NCI-H2227 treated with DMSO at 0.1 percent for 48 hours (cell line): ENCODE data around the gene GIPR.
A peak's percentile ranks its signal among the peaks of the same experiment; 100 is the strongest.
"Not testable (repeated sequence)": the region's sequence is repeated elsewhere in the genome, so short reads cannot be mapped to it uniquely, and the experiment has no call there.

Source experiments
- DNase-seq: peaks from one replicate; lab custom pipeline; 2025; lab: John Stamatoyannopoulos, UW

The GIPR gene

GRCh38 chr19:45692187-45693105, 24.4 kb downstream of the GIPR start, which contains the start of gene QPCTL:
QPCTL (plus strand) TSS chr19:45692666; CDS start chr19:45692704, 38 bp downstream.
- DNase-seq: peak; percentile 96

GRCh38 chr19:45693106-45693788, 25.2 kb downstream of the GIPR start:
- DNase-seq: peak; percentile 8

GRCh38 chr19:45701676-45702075, 33.7 kb downstream of the GIPR start:
- no peak for DNase-seq

GRCh38 chr19:45705115-45705514, 37.1 kb downstream of the GIPR start:
- no peak for DNase-seq

- no peak for DNase-seq
Observed at GRCh38 chr19:45705710-45706415, 37.8 kb downstream of the GIPR start.

GRCh38 chr19:45710356-45711130, 42.5 kb downstream of the GIPR start:
- DNase-seq: no peak

GRCh38 chr19:45711851-45712698, 44.1 kb downstream of the GIPR start:
- no peak for DNase-seq

GRCh38 chr19:45712699-45713067, 44.7 kb downstream of the GIPR start:
- no peak for DNase-seq

GRCh38 chr19:45713141-45713540, 45.1 kb downstream of the GIPR start:
- DNase-seq: no peak

GRCh38 chr19:45715139-45715538, 47.1 kb downstream of the GIPR start:
- no peak for DNase-seq

- DNase-seq: peak; percentile 15
Observed at GRCh38 chr19:45716359-45717130, 48.5 kb downstream of the GIPR start.

- DNase-seq: peak; percentile 94
Observed at GRCh38 chr19:45717131-45717982, 49.3 kb downstream of the GIPR start.

GRCh38 chr19:45717983-45718650, 50.1 kb downstream of the GIPR start:
- DNase-seq: no peak

GRCh38 chr19:45720065-45720464, 52.0 kb downstream of the GIPR start:
- DNase-seq: not testable (repeated sequence)

- DNase-seq: not testable (repeated sequence)
Observed at GRCh38 chr19:45728683-45729082, 60.7 kb downstream of the GIPR start.

- DNase-seq: no peak
Observed at GRCh38 chr19:45729800-45730290, 61.8 kb downstream of the GIPR start.

GRCh38 chr19:45730368-45731288, 62.6 kb downstream of the GIPR start, which contains the start of gene FBXO46:
FBXO46 (minus strand) TSS chr19:45730896; CDS start chr19:45713495, 17,401 bp downstream.
- DNase-seq: peak; percentile 94
